ENCODE measurements around the gene OR4P4.

OR4P4 gene

DNA sequence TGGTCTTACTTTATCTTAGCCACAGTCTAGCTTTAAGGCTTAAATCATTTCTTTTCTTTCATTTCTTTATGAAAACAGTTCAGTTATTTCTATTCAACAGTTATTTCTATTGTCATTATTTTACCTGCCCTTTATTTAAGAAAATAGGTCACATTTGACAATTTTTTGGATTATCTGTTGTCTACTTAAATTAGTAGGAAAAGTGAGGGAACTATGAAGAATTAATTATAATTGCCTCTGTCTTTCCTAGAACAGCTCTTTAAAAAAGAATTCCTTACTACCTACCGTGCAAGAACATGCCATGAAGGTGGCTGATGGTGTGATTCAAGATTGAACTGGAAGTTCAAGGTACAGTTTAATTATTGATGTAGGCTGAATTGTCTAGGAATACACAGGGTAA lies 27.0 kb downstream of the OR4P4 start, which contains the start of gene OR4C6:
OR4C6 (plus strand) TSS at position 301 of the 400 bp plus-strand sequence. CDS start 2,966 bp downstream, outside the sequence.
- Histone ChIP-seq H3K4me3 (ENCODE audit: low read depth, low read length) (no peak within 1 kb of the TSS), H3K27ac (ENCODE audit: low read depth, low read length) (no peak within 1 kb of the TSS), H4K12ac (ENCODE audit: low read depth, low read length) (no peak within 1 kb of the TSS), H3K27me3 (ENCODE audit: insufficient read depth, low read length) (no peaks in the 10 kb centered on the region), H3K4me2 (ENCODE audit: low read length) (no peak within 1 kb of the TSS), H2AK5ac (ENCODE audit: low read length) (no peak within 1 kb of the TSS), H2AFZ (ENCODE audit: insufficient read depth, low read length, poor library complexity) (no peak within 1 kb of the TSS), H3K9ac (ENCODE audit: low read length) (no peak within 1 kb of the TSS), H2BK5ac (ENCODE audit: low read depth, low read length, poor library complexity) (no peak within 1 kb of the TSS), H3K36me3 (ENCODE audit: control insufficient read depth in 1 of 2, insufficient read depth in 2 of 2, low read length in 2 of 2) (no peaks in the 10 kb centered on the region), H3K18ac (ENCODE audit: low read length) (no peak within 1 kb of the TSS), H3K4me1 (ENCODE audit: control insufficient read depth in 1 of 2, insufficient read depth in 2 of 2, low read length in 2 of 2) (no peaks in the 10 kb centered on the region), H3K4ac (ENCODE audit: low read depth, low read length) (no peak within 1 kb of the TSS), H3K23ac (ENCODE audit: low read length) (no peak within 1 kb of the TSS), H3K9me3 (ENCODE audit: insufficient read depth, low read depth, low read length) (peaks cover 10% of the 10 kb centered on the region), H3K79me1 (ENCODE audit: low read length) (no peaks in the 10 kb centered on the region), H3K79me2 (ENCODE audit: control insufficient read depth, insufficient read depth, low read length, poor library complexity) (no peaks in the 10 kb centered on the region), H4K8ac (ENCODE audit: low read depth, low read length) (no peak within 1 kb of the TSS), H4K91ac (ENCODE audit: low read depth, low read length) (no peak within 1 kb of the TSS), H2BK12ac (ENCODE audit: low read length) (no peak within 1 kb of the TSS), H3K14ac (ENCODE audit: low read length) (no peak within 1 kb of the TSS), H2BK120ac (ENCODE audit: insufficient read depth, low read length, poor library complexity) (no peak within 1 kb of the TSS)
- DNase-seq = no peak
- no CpG with 5 or more reads among the region's 1 CpG for whole genome bisulfite sequencing (ENCODE audit: extremely low coverage, insufficient coverage, insufficient read length)

DNA sequence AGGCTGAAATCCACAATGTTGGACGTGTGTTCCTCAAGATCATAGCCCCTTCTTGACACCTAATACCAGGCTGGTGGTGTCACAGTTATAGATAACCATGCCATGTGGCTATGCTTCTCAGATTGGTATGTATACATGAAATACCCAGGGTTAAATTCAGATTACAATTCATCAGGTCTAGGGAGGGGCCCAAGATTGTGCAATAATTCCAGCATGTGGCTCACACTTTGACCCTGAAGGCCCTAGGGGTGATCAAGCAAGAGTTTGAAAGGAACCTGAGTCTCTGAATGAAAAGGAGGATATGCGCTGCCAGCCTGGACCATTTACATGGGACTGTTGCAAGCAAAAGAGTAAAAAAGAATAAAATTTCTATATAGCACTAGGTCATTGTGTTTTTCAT lies 34.5 kb downstream of the OR4P4 start:
- Histone ChIP-seq H3K4me3 (ENCODE audit: low read depth, low read length) (no peak overlapping the region), H3K27me3 (ENCODE audit: insufficient read depth, low read length) (no peaks in the 10 kb centered on the region), H3K9me3 (ENCODE audit: insufficient read depth, low read depth, low read length) (peaks cover 10% of the 10 kb centered on the region), H3K23ac (ENCODE audit: low read length) (no peak overlapping the region), H4K12ac (ENCODE audit: low read depth, low read length) (no peak overlapping the region), H2AK5ac (ENCODE audit: low read length) (no peak overlapping the region), H4K91ac (ENCODE audit: low read depth, low read length) (no peak overlapping the region), H3K14ac (ENCODE audit: low read length) (no peak overlapping the region), H3K9ac (ENCODE audit: low read length) (no peak overlapping the region), H3K4me2 (ENCODE audit: low read length) (no peak overlapping the region), H3K27ac (ENCODE audit: low read depth, low read length) (no peak overlapping the region), H3K79me2 (ENCODE audit: control insufficient read depth, insufficient read depth, low read length, poor library complexity) (no peaks in the 10 kb centered on the region), H3K36me3 (ENCODE audit: control insufficient read depth in 1 of 2, insufficient read depth in 2 of 2, low read length in 2 of 2) (no peaks in the 10 kb centered on the region), H4K8ac (ENCODE audit: low read depth, low read length) (no peak overlapping the region), H2BK5ac (ENCODE audit: low read depth, low read length, poor library complexity) (no peak overlapping the region), H3K4me1 (ENCODE audit: control insufficient read depth in 1 of 2, insufficient read depth in 2 of 2, low read length in 2 of 2) (no peaks in the 10 kb centered on the region), H2BK12ac (ENCODE audit: low read length) (no peak overlapping the region), H2BK120ac (ENCODE audit: insufficient read depth, low read length, poor library complexity) (no peak overlapping the region), H3K79me1 (ENCODE audit: low read length) (no peaks in the 10 kb centered on the region), H3K18ac (ENCODE audit: low read length) (no peak overlapping the region), H2AFZ (ENCODE audit: insufficient read depth, low read length, poor library complexity) (no peak overlapping the region), H3K4ac (ENCODE audit: low read depth, low read length) (no peak overlapping the region)
- WGBS (ENCODE audit: extremely low coverage, insufficient coverage, insufficient read length) = no CpG with 5 or more reads among the region's 2 CpGs
- no peak for DNase-seq

DNA sequence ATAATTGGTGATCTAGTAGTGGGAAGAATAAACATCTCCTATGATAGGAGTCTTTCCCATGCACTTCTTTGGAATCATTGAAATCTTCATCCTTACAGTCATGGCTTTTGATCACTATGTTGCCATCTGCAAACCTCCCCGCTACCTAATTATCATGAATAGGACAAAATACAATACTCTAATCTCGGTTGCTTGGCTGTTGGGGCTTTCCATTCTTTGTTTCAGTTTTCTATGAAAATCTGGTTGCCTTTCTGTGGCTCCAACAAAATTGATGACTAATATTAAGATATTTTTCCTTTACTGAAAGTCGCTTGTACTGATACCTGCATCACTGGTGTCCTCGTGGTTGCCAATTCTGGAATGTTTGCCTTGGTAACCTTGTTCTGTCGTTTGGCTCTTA lies 38.9 kb downstream of the OR4P4 start:
- no peaks in the 10 kb centered on the region for H3K79me1 ChIP-seq (ENCODE audit: low read length)

More for the DNA sequence above, 38.9 kb downstream of the OR4P4 start:
- Histone ChIP-seq H4K12ac (ENCODE audit: low read depth, low read length) (no peak overlapping the region), H3K18ac (ENCODE audit: low read length) (no peak overlapping the region), H2AK5ac (ENCODE audit: low read length) (no peak overlapping the region), H3K4me1 (ENCODE audit: control insufficient read depth in 1 of 2, insufficient read depth in 2 of 2, low read length in 2 of 2) (no peaks in the 10 kb centered on the region), H3K27me3 (ENCODE audit: insufficient read depth, low read length) (no peaks in the 10 kb centered on the region), H3K9me3 (ENCODE audit: insufficient read depth, low read depth, low read length) (no peaks in the 10 kb centered on the region), H4K8ac (ENCODE audit: low read depth, low read length) (no peak overlapping the region), H2BK12ac (ENCODE audit: low read length) (no peak overlapping the region), H3K4ac (ENCODE audit: low read depth, low read length) (no peak overlapping the region), H3K79me2 (ENCODE audit: control insufficient read depth, insufficient read depth, low read length, poor library complexity) (no peaks in the 10 kb centered on the region), H3K9ac (ENCODE audit: low read length) (no peak overlapping the region), H3K23ac (ENCODE audit: low read length) (no peak overlapping the region), H3K27ac (ENCODE audit: low read depth, low read length) (no peak overlapping the region), H2AFZ (ENCODE audit: insufficient read depth, low read length, poor library complexity) (no peak overlapping the region), H2BK5ac (ENCODE audit: low read depth, low read length, poor library complexity) (no peak overlapping the region), H4K91ac (ENCODE audit: low read depth, low read length) (no peak overlapping the region), H3K4me2 (ENCODE audit: low read length) (no peak overlapping the region), H2BK120ac (ENCODE audit: insufficient read depth, low read length, poor library complexity) (no peak overlapping the region), H3K36me3 (ENCODE audit: control insufficient read depth in 1 of 2, insufficient read depth in 2 of 2, low read length in 2 of 2) (no peaks in the 10 kb centered on the region), H3K4me3 (ENCODE audit: low read depth, low read length) (no peak overlapping the region), H3K14ac (ENCODE audit: low read length) (no peak overlapping the region)
- WGBS (ENCODE audit: extremely low coverage, insufficient coverage, insufficient read length) = no CpG with 5 or more reads among the region's 5 CpGs
- no peak for DNase-seq

All from trophoblast cell (in vitro differentiated cells and primary cell).